ENCODE data around the gene RAB37. TPM values are rescaled to one million over a fixed set of nuclear protein-coding genes. Genes with fewer than 3 reads are reported as not detected.

The RAB37 gene
- total and polyA plus RNA-seq, 2 of the 13 experiments (the other 11 are each of a cell fraction or from before 2014, with no cell fraction given), result 0.91 to 3.7 TPM

DNA sequence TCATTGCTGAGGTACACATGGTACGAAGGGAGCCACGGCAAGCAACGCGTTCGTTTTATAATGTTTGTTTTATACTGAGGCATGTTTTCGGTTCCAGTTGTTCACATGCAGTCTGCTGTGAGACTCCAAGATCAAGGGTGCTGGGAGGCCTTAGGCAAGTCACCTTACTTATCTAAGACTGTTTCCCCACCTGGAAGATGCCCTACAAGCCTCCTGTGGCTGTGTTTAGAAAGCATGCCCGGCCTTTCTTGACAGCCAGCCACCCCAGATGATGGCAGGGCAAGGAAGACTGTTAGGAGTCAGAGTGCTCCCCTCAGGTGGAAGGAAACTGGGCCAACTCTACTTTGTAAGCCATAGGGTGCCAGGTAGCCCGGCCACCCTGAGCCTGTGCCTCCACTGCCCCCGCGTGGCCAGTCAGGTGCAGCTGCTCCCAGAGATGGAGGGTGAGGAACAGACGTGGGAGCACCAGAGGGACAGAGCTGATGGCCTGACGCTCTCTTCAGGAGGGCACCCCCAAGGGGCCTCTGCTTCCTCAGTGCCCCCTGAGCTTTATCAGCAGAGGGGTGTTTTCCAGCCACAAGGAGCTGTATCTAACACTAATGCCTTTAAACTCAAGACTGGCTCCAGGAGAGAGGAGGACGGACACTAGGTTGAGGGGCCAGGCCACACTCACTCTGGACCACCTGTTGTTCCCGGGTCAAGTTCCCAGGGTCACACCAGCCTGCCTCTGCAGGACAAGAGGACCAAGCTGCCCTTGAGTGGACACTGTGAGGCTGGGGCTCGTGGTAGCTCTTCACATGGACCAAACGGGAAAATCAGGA lies 33.7 kb downstream of the RAB37 start (continued):
- TF ChIP-seq, protein P1, sequence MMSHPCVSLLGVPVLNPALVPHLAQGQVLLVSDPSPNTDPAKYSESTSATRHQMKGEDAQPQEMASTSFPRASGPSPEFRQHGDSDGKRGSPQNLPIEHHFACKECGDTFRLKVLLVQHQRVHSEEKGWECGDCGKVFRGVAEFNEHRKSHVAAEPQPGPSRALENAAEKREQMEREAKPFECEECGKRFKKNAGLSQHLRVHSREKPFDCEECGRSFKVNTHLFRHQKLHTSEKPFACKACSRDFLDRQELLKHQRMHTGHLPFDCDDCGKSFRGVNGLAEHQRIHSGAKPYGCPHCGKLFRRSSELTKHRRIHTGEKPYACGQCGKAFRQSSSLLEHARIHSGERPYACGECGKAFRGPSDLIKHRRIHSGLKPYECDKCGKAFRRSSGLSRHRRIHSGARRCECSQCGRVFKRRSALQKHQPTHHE (CRISPR knock-in tag; IDR thresholded peaks at IDR 0.05; ENCODE audit: borderline replicate concordance), result no peak
- TF ChIP-seq MAFF (IDR thresholded peaks at IDR 0.05; ENCODE audit: low read depth, low read length) (no peak), MTF1 (CRISPR knock-in tag; IDR thresholded peaks at IDR 0.05) (no peak), NR1H2 (CRISPR knock-in tag; IDR thresholded peaks at IDR 0.05; ENCODE audit: borderline replicate concordance, low read depth) (no peak), ATRX (CRISPR knock-in tag; IDR thresholded peaks at IDR 0.05; ENCODE audit: borderline replicate concordance) (no peak), ISL2 (CRISPR knock-in tag; IDR thresholded peaks at IDR 0.05) (peak; percentile 18; the same call in 1 of the 2 replicates), CEBPG (CRISPR knock-in tag; IDR thresholded peaks at IDR 0.05) (peak; percentile 49; the same call in 1 of the 2 replicates), MXI1 (IDR thresholded peaks at IDR 0.05; ENCODE audit: borderline replicate concordance, low read depth, low read length) (peak; percentile 47; the same call in 2 of the 3 replicates), ZNF44 (CRISPR knock-in tag; IDR thresholded peaks at IDR 0.05) (peak; percentile 75; the same call in 1 of the 2 replicates), STAT5B (CRISPR knock-in tag; IDR thresholded peaks at IDR 0.05) (no peak), ZFP36L2 (CRISPR knock-in tag; IDR thresholded peaks at IDR 0.05) (0 out of 2 replicates have a peak, but pooled peaks have one; percentile 63), ZNF83 (CRISPR knock-in tag; IDR thresholded peaks at IDR 0.05; ENCODE audit: borderline replicate concordance) (0 out of 2 replicates have a peak, but pooled peaks have one; percentile 42)
- TF ChIP-seq, protein P2, sequence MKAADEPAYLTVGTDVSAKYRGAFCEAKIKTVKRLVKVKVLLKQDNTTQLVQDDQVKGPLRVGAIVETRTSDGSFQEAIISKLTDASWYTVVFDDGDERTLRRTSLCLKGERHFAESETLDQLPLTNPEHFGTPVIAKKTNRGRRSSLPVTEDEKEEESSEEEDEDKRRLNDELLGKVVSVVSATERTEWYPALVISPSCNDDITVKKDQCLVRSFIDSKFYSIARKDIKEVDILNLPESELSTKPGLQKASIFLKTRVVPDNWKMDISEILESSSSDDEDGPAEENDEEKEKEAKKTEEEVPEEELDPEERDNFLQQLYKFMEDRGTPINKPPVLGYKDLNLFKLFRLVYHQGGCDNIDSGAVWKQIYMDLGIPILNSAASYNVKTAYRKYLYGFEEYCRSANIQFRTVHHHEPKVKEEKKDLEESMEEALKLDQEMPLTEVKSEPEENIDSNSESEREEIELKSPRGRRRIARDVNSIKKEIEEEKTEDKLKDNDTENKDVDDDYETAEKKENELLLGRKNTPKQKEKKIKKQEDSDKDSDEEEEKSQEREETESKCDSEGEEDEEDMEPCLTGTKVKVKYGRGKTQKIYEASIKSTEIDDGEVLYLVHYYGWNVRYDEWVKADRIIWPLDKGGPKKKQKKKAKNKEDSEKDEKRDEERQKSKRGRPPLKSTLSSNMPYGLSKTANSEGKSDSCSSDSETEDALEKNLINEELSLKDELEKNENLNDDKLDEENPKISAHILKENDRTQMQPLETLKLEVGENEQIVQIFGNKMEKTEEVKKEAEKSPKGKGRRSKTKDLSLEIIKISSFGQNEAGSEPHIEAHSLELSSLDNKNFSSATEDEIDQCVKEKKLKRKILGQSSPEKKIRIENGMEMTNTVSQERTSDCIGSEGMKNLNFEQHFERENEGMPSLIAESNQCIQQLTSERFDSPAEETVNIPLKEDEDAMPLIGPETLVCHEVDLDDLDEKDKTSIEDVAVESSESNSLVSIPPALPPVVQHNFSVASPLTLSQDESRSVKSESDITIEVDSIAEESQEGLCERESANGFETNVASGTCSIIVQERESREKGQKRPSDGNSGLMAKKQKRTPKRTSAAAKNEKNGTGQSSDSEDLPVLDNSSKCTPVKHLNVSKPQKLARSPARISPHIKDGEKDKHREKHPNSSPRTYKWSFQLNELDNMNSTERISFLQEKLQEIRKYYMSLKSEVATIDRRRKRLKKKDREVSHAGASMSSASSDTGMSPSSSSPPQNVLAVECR (CRISPR knock-in tag; IDR thresholded peaks at IDR 0.05; ENCODE audit: borderline replicate concordance), result peak; percentile 82; the same call in 1 of the 2 replicates
- TF ChIP-seq, protein P3, sequence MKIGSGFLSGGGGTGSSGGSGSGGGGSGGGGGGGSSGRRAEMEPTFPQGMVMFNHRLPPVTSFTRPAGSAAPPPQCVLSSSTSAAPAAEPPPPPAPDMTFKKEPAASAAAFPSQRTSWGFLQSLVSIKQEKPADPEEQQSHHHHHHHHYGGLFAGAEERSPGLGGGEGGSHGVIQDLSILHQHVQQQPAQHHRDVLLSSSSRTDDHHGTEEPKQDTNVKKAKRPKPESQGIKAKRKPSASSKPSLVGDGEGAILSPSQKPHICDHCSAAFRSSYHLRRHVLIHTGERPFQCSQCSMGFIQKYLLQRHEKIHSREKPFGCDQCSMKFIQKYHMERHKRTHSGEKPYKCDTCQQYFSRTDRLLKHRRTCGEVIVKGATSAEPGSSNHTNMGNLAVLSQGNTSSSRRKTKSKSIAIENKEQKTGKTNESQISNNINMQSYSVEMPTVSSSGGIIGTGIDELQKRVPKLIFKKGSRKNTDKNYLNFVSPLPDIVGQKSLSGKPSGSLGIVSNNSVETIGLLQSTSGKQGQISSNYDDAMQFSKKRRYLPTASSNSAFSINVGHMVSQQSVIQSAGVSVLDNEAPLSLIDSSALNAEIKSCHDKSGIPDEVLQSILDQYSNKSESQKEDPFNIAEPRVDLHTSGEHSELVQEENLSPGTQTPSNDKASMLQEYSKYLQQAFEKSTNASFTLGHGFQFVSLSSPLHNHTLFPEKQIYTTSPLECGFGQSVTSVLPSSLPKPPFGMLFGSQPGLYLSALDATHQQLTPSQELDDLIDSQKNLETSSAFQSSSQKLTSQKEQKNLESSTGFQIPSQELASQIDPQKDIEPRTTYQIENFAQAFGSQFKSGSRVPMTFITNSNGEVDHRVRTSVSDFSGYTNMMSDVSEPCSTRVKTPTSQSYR (CRISPR knock-in tag; IDR thresholded peaks at IDR 0.05; ENCODE audit: borderline replicate concordance), result peak; percentile 68; the same call in 1 of the 2 replicates
- TF ChIP-seq, protein P4, sequence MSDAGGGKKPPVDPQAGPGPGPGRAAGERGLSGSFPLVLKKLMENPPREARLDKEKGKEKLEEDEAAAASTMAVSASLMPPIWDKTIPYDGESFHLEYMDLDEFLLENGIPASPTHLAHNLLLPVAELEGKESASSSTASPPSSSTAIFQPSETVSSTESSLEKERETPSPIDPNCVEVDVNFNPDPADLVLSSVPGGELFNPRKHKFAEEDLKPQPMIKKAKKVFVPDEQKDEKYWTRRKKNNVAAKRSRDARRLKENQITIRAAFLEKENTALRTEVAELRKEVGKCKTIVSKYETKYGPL (CRISPR knock-in tag; IDR thresholded peaks at IDR 0.05), result no peak

Data from HepG2 (cell line).